ENCODE data around the gene KCNIP1. TPM values are rescaled to one million over a fixed set of nuclear protein-coding genes. Genes with fewer than 3 reads are reported as not detected.

Gene KCNIP1
- polyA plus RNA-seq, 1 donor (not counting 4 experiments of a cell fraction or from before 2014, with no cell fraction given) = not detected

DNA sequence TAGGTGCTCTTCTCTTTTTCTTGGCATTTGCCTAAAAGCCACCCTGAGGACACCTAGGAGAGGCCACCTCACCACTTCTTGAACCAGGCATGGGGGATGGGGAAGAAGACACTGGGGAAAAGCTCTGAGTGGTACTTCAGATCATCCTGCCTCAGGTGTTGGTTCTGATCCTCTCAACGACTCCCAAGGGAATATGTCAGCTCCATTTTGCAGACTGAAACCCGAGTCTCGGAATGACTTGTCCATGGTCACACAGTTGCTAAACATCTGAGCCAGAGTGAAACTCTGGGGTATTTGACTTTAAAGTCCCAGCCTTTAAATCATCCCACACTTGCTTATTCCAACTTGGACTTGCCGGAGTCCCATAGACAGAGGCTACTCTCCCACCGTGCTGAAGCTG, 159.1 kb downstream of the KCNIP1 start:
- Histone ChIP-seq H3K79me2 (ENCODE audit: control insufficient read depth, insufficient read depth, low read length) (no peaks in the 10 kb centered on the region), H3K4me3 (ENCODE audit: control insufficient read depth in 2 of 3, extremely low read depth in 1 of 3, insufficient read depth in 2 of 3, low read depth in 1 of 3, low read length in 3 of 3) (no peak overlapping the region), H3K9me1 (ENCODE audit: control insufficient read depth, extremely low read depth, insufficient read depth, low read length) (no peaks in the 10 kb centered on the region), H2AFZ (ENCODE audit: control insufficient read depth, low read length) (no peak overlapping the region), H4K20me1 (ENCODE audit: control insufficient read depth, extremely low read depth, insufficient read depth, low read length) (no peaks in the 10 kb centered on the region), H3K4me2 (ENCODE audit: control insufficient read depth, extremely low read depth, insufficient read depth, low read depth, low read length) (no peak overlapping the region), H3K27ac (ENCODE audit: control insufficient read depth, insufficient read depth, low read length) (no peak overlapping the region), H3K36me3 (ENCODE audit: control insufficient read depth in 2 of 2, extremely low read depth in 1 of 2, insufficient read depth in 2 of 2, low read length in 2 of 2) (no peaks in the 10 kb centered on the region), H3K9me3 (ENCODE audit: control insufficient read depth, low read depth, low read length) (no peaks in the 10 kb centered on the region), H3K9ac (ENCODE audit: control insufficient read depth, extremely low read depth, insufficient read depth, low read length) (no peak overlapping the region), H3K27me3 (ENCODE audit: control insufficient read depth, extremely low read depth, insufficient read depth, low read length) (no peaks in the 10 kb centered on the region), H3K4me1 (ENCODE audit: control insufficient read depth, extremely low read depth, insufficient read depth, low read length) (no peaks in the 10 kb centered on the region)
- dilution Hi-C loops (cut with MboI; ENCODE audit: extremely low pct_ligation_motif_present, low sequenced_read_pairs) = no loop called here
- FAIRE-seq (no peak), DNase-seq (ENCODE audit: low read depth, low spot score) (no peak)
- TF ChIP-seq, protein P1, sequence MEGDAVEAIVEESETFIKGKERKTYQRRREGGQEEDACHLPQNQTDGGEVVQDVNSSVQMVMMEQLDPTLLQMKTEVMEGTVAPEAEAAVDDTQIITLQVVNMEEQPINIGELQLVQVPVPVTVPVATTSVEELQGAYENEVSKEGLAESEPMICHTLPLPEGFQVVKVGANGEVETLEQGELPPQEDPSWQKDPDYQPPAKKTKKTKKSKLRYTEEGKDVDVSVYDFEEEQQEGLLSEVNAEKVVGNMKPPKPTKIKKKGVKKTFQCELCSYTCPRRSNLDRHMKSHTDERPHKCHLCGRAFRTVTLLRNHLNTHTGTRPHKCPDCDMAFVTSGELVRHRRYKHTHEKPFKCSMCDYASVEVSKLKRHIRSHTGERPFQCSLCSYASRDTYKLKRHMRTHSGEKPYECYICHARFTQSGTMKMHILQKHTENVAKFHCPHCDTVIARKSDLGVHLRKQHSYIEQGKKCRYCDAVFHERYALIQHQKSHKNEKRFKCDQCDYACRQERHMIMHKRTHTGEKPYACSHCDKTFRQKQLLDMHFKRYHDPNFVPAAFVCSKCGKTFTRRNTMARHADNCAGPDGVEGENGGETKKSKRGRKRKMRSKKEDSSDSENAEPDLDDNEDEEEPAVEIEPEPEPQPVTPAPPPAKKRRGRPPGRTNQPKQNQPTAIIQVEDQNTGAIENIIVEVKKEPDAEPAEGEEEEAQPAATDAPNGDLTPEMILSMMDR (optimal IDR thresholded peaks at IDR 0.05 in 1 of 3, IDR thresholded peaks at IDR 0.05 in 1 of 3, conservative IDR thresholded peaks at IDR 0.05 in 1 of 3; ENCODE audit: extremely low read depth in 1 of 3, insufficient read depth in 2 of 3, low read length in 3 of 3) = no peak
- no peak for TF ChIP-seq EZH2 (IDR thresholded peaks at IDR 0.05; ENCODE audit: low read length)

DNA sequence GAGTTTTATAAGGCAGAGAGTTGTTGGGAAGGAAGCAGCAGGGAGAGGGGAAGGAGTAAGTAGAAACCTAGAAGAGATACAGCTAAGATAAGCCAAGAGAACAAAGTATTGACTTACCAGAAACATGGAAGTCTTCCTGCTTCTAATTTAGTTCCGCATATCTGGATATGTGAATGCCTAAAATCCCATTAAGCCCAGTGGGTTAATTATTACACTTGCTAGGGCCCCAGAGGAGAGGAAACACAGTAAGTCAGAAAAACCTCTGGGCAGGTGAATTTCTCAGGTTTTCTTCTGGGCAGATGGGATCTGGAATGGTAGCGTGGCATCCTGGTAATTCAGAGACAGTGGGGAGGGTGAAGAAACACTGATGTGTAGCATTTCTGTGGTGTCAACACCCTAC, 175.0 kb downstream of the KCNIP1 start:
- Histone ChIP-seq H3K27me3 (ENCODE audit: control insufficient read depth, extremely low read depth, insufficient read depth, low read length) (no peaks in the 10 kb centered on the region), H3K4me1 (ENCODE audit: control insufficient read depth, extremely low read depth, insufficient read depth, low read length) (no peaks in the 10 kb centered on the region), H2AFZ (ENCODE audit: control insufficient read depth, low read length) (no peak overlapping the region), H4K20me1 (ENCODE audit: control insufficient read depth, extremely low read depth, insufficient read depth, low read length) (no peaks in the 10 kb centered on the region), H3K4me3 (ENCODE audit: control insufficient read depth in 2 of 3, extremely low read depth in 1 of 3, insufficient read depth in 2 of 3, low read depth in 1 of 3, low read length in 3 of 3) (no peak overlapping the region), H3K9ac (ENCODE audit: control insufficient read depth, extremely low read depth, insufficient read depth, low read length) (no peak overlapping the region), H3K27ac (ENCODE audit: control insufficient read depth, insufficient read depth, low read length) (no peak overlapping the region), H3K79me2 (ENCODE audit: control insufficient read depth, insufficient read depth, low read length) (no peaks in the 10 kb centered on the region), H3K36me3 (ENCODE audit: control insufficient read depth in 2 of 2, extremely low read depth in 1 of 2, insufficient read depth in 2 of 2, low read length in 2 of 2) (no peaks in the 10 kb centered on the region), H3K9me1 (ENCODE audit: control insufficient read depth, extremely low read depth, insufficient read depth, low read length) (no peaks in the 10 kb centered on the region), H3K4me2 (ENCODE audit: control insufficient read depth, extremely low read depth, insufficient read depth, low read depth, low read length) (no peak overlapping the region), H3K9me3 (ENCODE audit: control insufficient read depth, low read depth, low read length) (no peaks in the 10 kb centered on the region)
- no peak for TF ChIP-seq EZH2 (IDR thresholded peaks at IDR 0.05; ENCODE audit: low read length)
- TF ChIP-seq, protein P1 (optimal IDR thresholded peaks at IDR 0.05 in 1 of 3, IDR thresholded peaks at IDR 0.05 in 1 of 3, conservative IDR thresholded peaks at IDR 0.05 in 1 of 3; ENCODE audit: extremely low read depth in 1 of 3, insufficient read depth in 2 of 3, low read length in 3 of 3) = no peak
- dilution Hi-C loops (cut with MboI; ENCODE audit: extremely low pct_ligation_motif_present, low sequenced_read_pairs) = no loop called here
- no peak for FAIRE-seq
- DNase-seq (ENCODE audit: low read depth, low spot score) = no peak

Data from keratinocyte (primary cell).